GM18502 (cell line): ENCODE data around the gene RBM12.

Experiments used
- ATAC-seq: cut with Tn5 transposase; IDR thresholded peaks from one replicate; pipeline ENCODE4 v1.9.1; 2021; ENCODE audit warnings: mild to moderate bottlenecking; ENCODE audit not compliant: unreplicated experiment, poor library complexity

Gene RBM12

GRCh38 chr20:35657271-35657670 lies 7.4 kb downstream of the RBM12 start:
- no peak for ATAC-seq

GRCh38 chr20:35654415-35654814 lies 10.3 kb downstream of the RBM12 start:
- ATAC-seq, result no peak

GRCh38 chr20:35653893-35654292 lies 10.8 kb downstream of the RBM12 start:
- no peak for ATAC-seq

- no peak for ATAC-seq
Measured at GRCh38 chr20:35653430-35653734, 11.3 kb downstream of the RBM12 start.

- no peak for ATAC-seq
Measured at GRCh38 chr20:35652641-35653429, 11.9 kb downstream of the RBM12 start.

GRCh38 chr20:35651958-35652357 lies 12.7 kb downstream of the RBM12 start:
- ATAC-seq, result no peak

- ATAC-seq, result no peak
Measured at GRCh38 chr20:35650632-35651031, 14.1 kb downstream of the RBM12 start.

GRCh38 chr20:35648836-35649235 lies 15.9 kb downstream of the RBM12 start:
- ATAC-seq, result no peak

GRCh38 chr20:35644806-35645205 lies 19.9 kb downstream of the RBM12 start:
- ATAC-seq, result no peak

GRCh38 chr20:35643045-35643444 lies 21.7 kb downstream of the RBM12 start:
- ATAC-seq, result no peak

- ATAC-seq, result no peak
Measured at GRCh38 chr20:35641743-35642142, 23.0 kb downstream of the RBM12 start.

- no peak for ATAC-seq
Measured at GRCh38 chr20:35640724-35641123, 24.0 kb downstream of the RBM12 start.

GRCh38 chr20:35638751-35639150 lies 25.9 kb downstream of the RBM12 start:
- ATAC-seq, result no peak

GRCh38 chr20:35637276-35637675 lies 27.4 kb downstream of the RBM12 start:
- no peak for ATAC-seq

GRCh38 chr20:35636095-35636494 lies 28.6 kb downstream of the RBM12 start:
- ATAC-seq, result no peak

- ATAC-seq, result no peak
Measured at GRCh38 chr20:35635652-35636051, 29.0 kb downstream of the RBM12 start.

- ATAC-seq, result no peak
Measured at GRCh38 chr20:35632539-35633115, 32.1 kb downstream of the RBM12 start.

- ATAC-seq, result no peak
Measured at GRCh38 chr20:35630636-35631035, 34.1 kb downstream of the RBM12 start.

- ATAC-seq, result no peak
Measured at GRCh38 chr20:35629427-35630145, 35.1 kb downstream of the RBM12 start.

- no peak for ATAC-seq
Measured at GRCh38 chr20:35627121-35627520, 37.6 kb downstream of the RBM12 start.

GRCh38 chr20:35626386-35627001 lies 38.2 kb downstream of the RBM12 start:
- no peak for ATAC-seq
